ENCODE measurements around the gene DOCK4. TPM values are rescaled to one million over a fixed set of nuclear protein-coding genes. Genes with fewer than 3 reads are reported as not detected.
A peak's percentile ranks its signal among the peaks of the same experiment; 100 is the strongest.
"Not testable (repeated sequence)": the region's sequence is repeated elsewhere in the genome, so short reads cannot be mapped to it uniquely, and the experiment has no call there.

The DOCK4 gene
- total RNA-seq, 1 experiment from 2014 or later: 4.9 TPM

GRCh38 chr7:112252141-112252540, 45.9 kb upstream of the DOCK4 start:
- no peak for DNase-seq
- no peaks in the 10 kb centered on the region; a peak in 1 of 7 replicates for H3K36me3 Mint-ChIP-seq (ENCODE audit: insufficient read depth in 1 of 3, low read depth in 3 of 3)
- Histone ChIP-seq H4K5ac (ENCODE audit: insufficient read length, low read depth, low read length) (no peak overlapping the region), H3K56ac (ENCODE audit: insufficient read length, low read depth, low read length) (no peak overlapping the region), H3K79me1 (ENCODE audit: insufficient read depth, low read depth, low read length, poor library complexity, severe bottlenecking) (peaks cover 3% of the 10 kb centered on the region), H3K23ac (ENCODE audit: insufficient read length, low read depth, low read length) (no peak overlapping the region), H3T11ph (ENCODE audit: low read length) (no peak overlapping the region), H3K9ac (ENCODE audit: extremely low read depth, insufficient read length, low read length) (no peak overlapping the region), H2BK5ac (ENCODE audit: insufficient read length, low read length) (no peak overlapping the region), H4K91ac (ENCODE audit: insufficient read length, low read depth, low read length) (no peak overlapping the region), H3K27me3 (ENCODE audit: insufficient read depth, low read length) (peaks cover 3% of the 10 kb centered on the region; the same call in 1 of the 2 replicates), H2BK20ac (ENCODE audit: low read depth, low read length, poor library complexity, severe bottlenecking) (no peak overlapping the region), H3K9me3 (ENCODE audit: control insufficient read depth, low read depth, low read length) (no peaks in the 10 kb centered on the region), H3K79me2 (ENCODE audit: insufficient read depth, low read length) (no peaks in the 10 kb centered on the region), H2AK5ac (ENCODE audit: insufficient read length, low read length) (no peak overlapping the region), H3K4ac (ENCODE audit: low read depth, low read length) (no peak overlapping the region), H3K27ac (ENCODE audit: insufficient read length, low read depth, low read length) (no peak overlapping the region), H3K4me2 (ENCODE audit: insufficient read depth, insufficient read length, low read length) (no peak overlapping the region), H4K8ac (replicated peaks; ENCODE audit: insufficient read length, low read depth, low read length) (no peak overlapping the region), H2BK12ac (ENCODE audit: insufficient read length, low read depth, low read length) (no peak overlapping the region), H3K23me2 (ENCODE audit: insufficient read length, low read depth, low read length, poor library complexity, severe bottlenecking) (no peaks in the 10 kb centered on the region), H2AFZ (ENCODE audit: low read length) (no peak overlapping the region), H2BK120ac (ENCODE audit: low read depth, low read length, poor library complexity, severe bottlenecking) (no peak overlapping the region), H3K14ac (ENCODE audit: insufficient read depth, low read length) (no peak overlapping the region), H4K20me1 (ENCODE audit: control insufficient read depth, insufficient read depth, insufficient read length) (no peaks in the 10 kb centered on the region), H2BK15ac (ENCODE audit: low read depth, low read length) (no peak overlapping the region), H3K18ac (ENCODE audit: insufficient read length, low read depth, low read length) (no peak overlapping the region), H3K4me1 (ENCODE audit: insufficient read depth, low read length) (peaks cover 15% of the 10 kb centered on the region)
- H3K4me3 Mint-ChIP-seq: no peak overlapping the region
- peaks cover 53 to 58% of the 10 kb centered on the region in 2 experiments for H3K4me1 Mint-ChIP-seq
- no peak for TF ChIP-seq CTCF (conservative IDR thresholded peaks at IDR 0.05)
- no peak overlapping the region; a peak in 1 of 7 replicates for H3K27ac Mint-ChIP-seq
- H3K27me3 Mint-ChIP-seq (ENCODE audit: low read depth): peaks cover 68% of the 10 kb centered on the region
- WGBS (ENCODE audit: extremely low coverage, insufficient read length, low lambda C conversion rate): no CpG with 5 or more reads among the region's 3 CpGs
- H3K9me3 Mint-ChIP-seq: no peaks in the 10 kb centered on the region

- peaks cover 15% of the 10 kb centered on the region for H3K4me1 ChIP-seq (ENCODE audit: insufficient read depth, low read length)
- no CpG with 5 or more reads among the region's 13 CpGs for WGBS (ENCODE audit: extremely low coverage, insufficient read length, low lambda C conversion rate)
Observed at GRCh38 chr7:112249967-112250366, 43.8 kb upstream of the DOCK4 start.

More at GRCh38 chr7:112249967-112250366, 43.8 kb upstream of the DOCK4 start:
- H3K79me2 ChIP-seq (ENCODE audit: insufficient read depth, low read length); H3K9me3 Mint-ChIP-seq; H3K18ac ChIP-seq (ENCODE audit: insufficient read length, low read depth, low read length); H4K8ac ChIP-seq (replicated peaks; ENCODE audit: insufficient read length, low read depth, low read length); H3K27me3 ChIP-seq (ENCODE audit: insufficient read depth, low read length); H3K56ac ChIP-seq (ENCODE audit: insufficient read length, low read depth, low read length); H3T11ph ChIP-seq (ENCODE audit: low read length); H3K36me3 Mint-ChIP-seq (ENCODE audit: insufficient read depth in 1 of 3, low read depth in 3 of 3); H2BK15ac ChIP-seq (ENCODE audit: low read depth, low read length); H2BK20ac ChIP-seq (ENCODE audit: low read depth, low read length, poor library complexity, severe bottlenecking); H3K9me3 ChIP-seq (ENCODE audit: control insufficient read depth, low read depth, low read length); H4K5ac ChIP-seq (ENCODE audit: insufficient read length, low read depth, low read length); H3K23ac ChIP-seq (ENCODE audit: insufficient read length, low read depth, low read length); H3K79me1 ChIP-seq (ENCODE audit: insufficient read depth, low read depth, low read length, poor library complexity, severe bottlenecking); H2BK120ac ChIP-seq (ENCODE audit: low read depth, low read length, poor library complexity, severe bottlenecking); H2BK5ac ChIP-seq (ENCODE audit: insufficient read length, low read length); H4K20me1 ChIP-seq (ENCODE audit: control insufficient read depth, insufficient read depth, insufficient read length); H3K27ac ChIP-seq (ENCODE audit: insufficient read length, low read depth, low read length); H2AFZ ChIP-seq (ENCODE audit: low read length); H3K4ac ChIP-seq (ENCODE audit: low read depth, low read length); H4K91ac ChIP-seq (ENCODE audit: insufficient read length, low read depth, low read length); H3K14ac ChIP-seq (ENCODE audit: insufficient read depth, low read length); H2AK5ac ChIP-seq (ENCODE audit: insufficient read length, low read length); H3K23me2 ChIP-seq (ENCODE audit: insufficient read length, low read depth, low read length, poor library complexity, severe bottlenecking); H3K9ac ChIP-seq (ENCODE audit: extremely low read depth, insufficient read length, low read length); H2BK12ac ChIP-seq (ENCODE audit: insufficient read length, low read depth, low read length): not testable (repeated sequence)
- H3K27ac Mint-ChIP-seq: peak overlapping the region in 1 of 3 experiments; percentile 96; a peak in 3 of 7 replicates
- peak; percentile 79 for DNase-seq
- H3K27me3 Mint-ChIP-seq (ENCODE audit: low read depth): peaks cover 85% of the 10 kb centered on the region
- H3K4me1 Mint-ChIP-seq: peaks cover 53% of the 10 kb centered on the region in 2 experiments
- peak overlapping the region; percentile 72 for H3K4me2 ChIP-seq (ENCODE audit: insufficient read depth, insufficient read length, low read length)
- peak overlapping the region; percentile 43 to 71; a peak in 4 of 5 replicates for H3K4me3 Mint-ChIP-seq
